Inflammatory macrophage treated with lipopolysaccharide for 1 hour (primary cell): Measurements from ENCODE around the gene TXNDC17.
"Not testable (repeated sequence)": the region's sequence is repeated elsewhere in the genome, so short reads cannot be mapped to it uniquely, and the experiment has no call there.

Source experiments
- DNase-seq, 2 donors: peaks; one replicate each; pipeline ENCODE4 v3.0.0-alpha.2; 2020 to 2022

Gene TXNDC17

DNA sequence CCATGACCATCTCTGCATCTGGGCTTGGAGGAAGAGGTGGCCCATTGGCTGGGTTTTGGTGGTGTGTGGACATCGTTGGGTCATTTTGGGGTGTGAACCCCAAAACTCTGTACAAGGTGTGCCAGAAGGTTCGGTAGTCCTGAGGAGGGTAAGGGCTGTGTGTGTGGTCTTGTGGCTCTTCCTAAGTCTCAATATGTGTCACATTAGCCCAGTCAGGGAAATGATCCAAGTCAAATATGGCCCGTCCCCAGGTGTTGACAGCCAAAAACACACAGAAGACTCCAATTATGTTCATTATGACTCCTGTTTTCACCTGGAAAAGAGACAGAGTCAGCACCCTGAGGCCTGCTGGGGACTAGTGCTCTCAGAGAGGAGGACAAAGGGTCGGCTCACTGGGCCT lies 45.2 kb downstream of the TXNDC17 start:
- DNase-seq, result no peak

DNA sequence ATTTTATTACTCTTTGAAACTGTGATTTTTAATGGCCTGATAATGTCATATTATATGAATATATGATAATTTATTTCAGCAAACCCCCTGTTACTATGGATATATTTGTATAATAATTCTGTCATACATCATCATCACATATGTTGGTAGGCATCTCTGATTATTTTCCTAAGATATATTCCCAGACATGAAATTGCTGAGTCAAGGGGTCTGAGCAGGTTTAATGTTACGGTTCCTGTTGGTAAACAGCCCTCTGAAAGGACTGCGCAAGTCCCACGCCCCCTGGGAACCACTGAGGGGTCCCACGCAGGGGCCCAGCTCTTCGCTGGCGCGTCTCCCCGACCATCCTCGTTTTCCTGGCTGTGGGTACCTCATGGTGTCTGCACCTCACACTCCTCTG lies 48.1 kb downstream of the TXNDC17 start:
- DNase-seq, result no peak

DNA sequence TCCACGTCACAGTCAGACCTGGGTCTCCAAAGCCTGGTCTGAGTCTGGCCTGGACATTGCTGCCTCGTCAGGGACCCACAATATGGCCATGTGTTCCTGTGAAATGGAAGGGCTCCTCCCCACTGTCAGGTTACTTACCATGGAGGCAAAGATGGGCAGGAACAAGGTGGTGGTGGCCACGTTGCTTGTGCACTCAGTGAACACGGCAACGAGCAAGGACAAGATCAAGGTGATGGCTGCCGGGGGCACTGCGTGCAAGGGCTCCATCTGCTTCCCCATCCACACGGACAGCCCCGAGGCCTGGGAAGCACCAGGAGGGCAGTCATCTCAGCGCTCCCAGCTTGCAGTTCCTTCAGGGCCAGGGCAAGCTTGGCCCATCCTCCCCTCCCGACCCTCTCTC lies 49.8 kb downstream of the TXNDC17 start:
- no peak for DNase-seq

DNA sequence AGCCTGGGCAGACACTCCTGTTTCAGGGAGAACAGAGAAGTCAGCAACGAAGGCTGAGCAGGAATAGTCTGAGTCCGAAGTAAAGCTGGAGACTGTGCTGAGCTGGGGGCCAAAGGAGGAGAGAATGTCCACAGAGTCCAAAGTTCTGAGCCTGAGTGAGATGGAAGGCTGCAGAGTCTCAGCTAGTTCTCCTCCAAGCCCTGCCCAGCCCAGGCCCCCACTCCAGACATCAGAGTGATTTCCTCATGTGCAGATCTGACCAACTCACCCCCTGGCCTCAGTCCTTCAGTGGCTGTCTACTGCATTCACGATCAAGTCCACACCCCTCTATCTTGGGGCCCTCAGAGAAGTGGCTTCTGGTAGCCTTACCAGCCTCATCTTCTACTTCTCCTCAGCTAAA lies 50.7 kb downstream of the TXNDC17 start:
- DNase-seq, result no peak

DNA sequence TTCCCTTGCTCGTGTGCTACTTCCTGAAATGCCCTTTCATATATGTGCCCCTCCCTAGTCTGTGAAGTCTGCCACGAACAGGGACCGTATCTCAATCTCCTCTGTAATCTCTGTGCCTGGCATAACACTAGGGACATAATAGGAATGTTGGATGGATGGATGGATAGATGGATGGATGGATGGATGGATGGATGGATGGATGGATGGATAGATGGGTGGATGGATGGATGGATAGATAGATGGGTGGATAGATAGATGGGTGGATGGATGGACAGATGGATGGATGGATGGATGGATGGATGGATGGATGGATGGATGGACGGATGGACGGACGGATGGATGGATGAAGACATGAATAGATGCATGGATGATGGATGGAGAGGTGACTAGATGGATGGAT lies 51.1 kb downstream of the TXNDC17 start:
- not testable (repeated sequence) for DNase-seq
